ENCODE results near the gene CRNN. TPM values are rescaled to one million over a fixed set of nuclear protein-coding genes. Genes with fewer than 3 reads are reported as not detected.

Gene CRNN
- total and polyA plus RNA-seq, 10 of the 15 experiments (the other 5 are each of a cell fraction or from before 2014, with no cell fraction given), result not detected

- Histone ChIP-seq H3K27me3 (replicated peaks in 1 of 2; ENCODE audit: control insufficient read depth in 2 of 2, insufficient read depth in 2 of 2, low read length in 1 of 2) (peaks cover 0 to 3% of the 10 kb centered on the region in 2 experiments; a peak in 2 of 4 replicates), H3K27ac (ENCODE audit: control insufficient read depth, insufficient read depth) (no peak overlapping the region), H3K9ac (ENCODE audit: control insufficient read depth, insufficient read depth, low read length) (no peak overlapping the region), H3K36me3 (ENCODE audit: control insufficient read depth in 2 of 2, insufficient read depth in 2 of 2, low read length in 1 of 2) (no peaks in the 10 kb centered on the region), H2AFZ (ENCODE audit: control insufficient read depth, low read depth, low read length) (no peak overlapping the region), H4K20me1 (ENCODE audit: control insufficient read depth, insufficient read depth) (no peaks in the 10 kb centered on the region), H3K4me2 (ENCODE audit: control insufficient read depth, insufficient read depth) (no peak overlapping the region), H3K9me3 (replicated peaks; ENCODE audit: control insufficient read depth, insufficient read depth, low read length) (no peaks in the 10 kb centered on the region), H3K4me1 (ENCODE audit: control insufficient read depth, insufficient read depth, low read length) (no peaks in the 10 kb centered on the region), H3K4me3 (no peak overlapping the region), H3K79me2 (ENCODE audit: control insufficient read depth, insufficient read depth, low read length) (no peaks in the 10 kb centered on the region)
- no TSS peak for BruUV-seq (replicated peaks)
- ChIA-PET RAD21 (ENCODE audit: unreplicated experiment) (interaction anchor here (2.4 kb wide), 1 partner anchor 11 kb away, joined by 17 read pairs; no protein-coding TSS in a partner anchor), CTCF (interaction anchor here (0.6 to 2.9 kb wide), 4 partner anchors 12 to 397 kb away, joined by 3 to 49 read pairs (median 4); no protein-coding TSS in a partner anchor), SMC1A (ENCODE audit: uncharacterized antibody, unreplicated experiment) (interaction anchor here (1.8 to 2.5 kb wide), 2 partner anchors 11 kb away, joined by 7 to 10 read pairs; no protein-coding TSS in a partner anchor), POLR2A (no interaction called here)
- 2% methylated on average over 4 of the region's 4 CpGs for WGBS (ENCODE audit: insufficient coverage, insufficient replicate concordance, low lambda C conversion rate, missing lambda C conversion rate)
- in situ Hi-C loops (cut with MboI) (no loop called here), intact Hi-C loops (cut with micrococcal nuclease; ENCODE audit: unreplicated experiment) (no loop called here)
- TF ChIP-seq SRF (IDR thresholded peaks at IDR 0.05; ENCODE audit: low read depth in 2 of 2, low read length in 2 of 2) (no peak), IKZF1 (conservative IDR thresholded peaks at IDR 0.05) (no peak), RELA (IDR thresholded peaks at IDR 0.05; ENCODE audit: borderline replicate concordance, partially characterized antibody) (no peak), E2F4 (IDR thresholded peaks at IDR 0.05; ENCODE audit: low read depth, low read length) (no peak), MYB (IDR thresholded peaks at IDR 0.05; ENCODE audit: borderline replicate concordance, low read depth, low read length) (no peak), RCOR1 (conservative IDR thresholded peaks at IDR 0.05; ENCODE audit: low read depth, low read length) (no peak), KLF5 (IDR thresholded peaks at IDR 0.05; ENCODE audit: partially characterized antibody) (no peak), CEBPB (IDR thresholded peaks at IDR 0.05; ENCODE audit: borderline replicate concordance in 1 of 2, low read depth in 2 of 2, low read length in 2 of 2) (no peak), ZSCAN29 (IDR thresholded peaks at IDR 0.05) (no peak), YBX1 (IDR thresholded peaks at IDR 0.05) (no peak), RB1 (IDR thresholded peaks at IDR 0.05; ENCODE audit: borderline replicate concordance) (no peak), LARP7 (IDR thresholded peaks at IDR 0.05) (no peak), HCFC1 (IDR thresholded peaks at IDR 0.05; ENCODE audit: low read length) (no peak), SMAD5 (IDR thresholded peaks at IDR 0.05; ENCODE audit: low read depth) (no peak), JUNB (IDR thresholded peaks at IDR 0.05) (no peak)
- ATAC-seq, result no peak
- FAIRE-seq, result no peak
- DNase-seq (ENCODE audit: low read depth, low spot score), result no peak
These were observed 33.4 kb upstream of the CRNN start for GRCh38 chr1:152447484-152447883.

Data from GM12878 (cell line).